Nephron (organoid): ENCODE results near the gene PARK7.
A peak's percentile ranks its signal among the peaks of the same experiment; 100 is the strongest.
"Not testable (repeated sequence)": the region's sequence is repeated elsewhere in the genome, so short reads cannot be mapped to it uniquely, and the experiment has no call there.

ENCODE experiments used
- H3K27ac Mint-ChIP-seq, 3 experiments: 2 replicates each; pipeline ENCODE4 v1.8.0; 2020; ENCODE audit warnings: mixed read lengths in 3 of 3, mild to moderate bottlenecking in 2 of 3, moderate library complexity in 1 of 3
- H3K27me3 Mint-ChIP-seq: 2 replicates; pipeline ENCODE4 v1.8.0; 2021; ENCODE audit warnings: low read depth, mild to moderate bottlenecking, moderate library complexity, mixed read lengths
- H3K36me3 Mint-ChIP-seq: 2 replicates; pipeline ENCODE4 v1.8.0; 2020; ENCODE audit warnings: low read depth, mixed read lengths
- H3K4me1 Mint-ChIP-seq: 2 replicates; pipeline ENCODE4 v1.8.0; 2020; ENCODE audit warnings: mixed read lengths
- H3K4me3 Mint-ChIP-seq, 3 experiments: 2 replicates each; pipeline ENCODE4 v1.8.0; 2020; ENCODE audit warnings: mild to moderate bottlenecking in 3 of 3, mixed read lengths in 3 of 3, moderate library complexity in 2 of 3
- H3K9me3 Mint-ChIP-seq: 2 replicates; pipeline ENCODE4 v1.8.0; 2020; ENCODE audit warnings: mixed read lengths
- CTCF ChIP-seq, 3 experiments: fragments of 200-600 bp; sonication (generic); IDR thresholded peaks; one replicate each; pipeline ENCODE4 v1.5.0; 2021; ENCODE audit warnings: antibody characterized with exemption in 3 of 3; ENCODE audit not compliant: unreplicated experiment in 3 of 3

PARK7 gene

GRCh38 chr1:7961216-7962013 lies at the start of gene PARK7:
Gene PARK7, plus strand, starts transcription at chr1:7961711. Its CDS starts 1,075 bp downstream, at chr1:7962786.
- Mint-ChIP-seq H3K27ac (peak within 1 kb of the TSS; percentile 90 to 99 (median 97)), H3K36me3 (peaks cover 29% of the 10 kb centered on the region), H3K4me1 (peaks cover 12% of the 10 kb centered on the region), H3K9me3 (no peaks in the 10 kb centered on the region), H3K27me3 (no peaks in the 10 kb centered on the region), H3K4me3 (peak within 1 kb of the TSS; percentile 98 to 100 (median 99))
- peak; percentile 37 to 52 (median 41) for TF ChIP-seq CTCF (IDR thresholded peaks at IDR 0.05; ENCODE audit: unreplicated experiment in 3 of 3)

- Mint-ChIP-seq H3K4me3 (no peak overlapping the region), H3K27me3 (peaks cover 8% of the 10 kb centered on the region), H3K4me1 (no peaks in the 10 kb centered on the region), H3K9me3 (no peaks in the 10 kb centered on the region), H3K27ac (no peak overlapping the region), H3K36me3 (no peaks in the 10 kb centered on the region)
- no peak for TF ChIP-seq CTCF (IDR thresholded peaks at IDR 0.05; ENCODE audit: unreplicated experiment in 3 of 3)
These were observed 49.4 kb upstream of the PARK7 start for GRCh38 chr1:7912145-7912544.

GRCh38 chr1:7912743-7913557 lies 48.6 kb upstream of the PARK7 start:
- no peak for TF ChIP-seq CTCF (IDR thresholded peaks at IDR 0.05; ENCODE audit: unreplicated experiment in 3 of 3)
- no peaks in the 10 kb centered on the region for H3K9me3 Mint-ChIP-seq
- no peak overlapping the region for H3K4me3 Mint-ChIP-seq
- no peaks in the 10 kb centered on the region for H3K36me3 Mint-ChIP-seq
- peaks cover 8% of the 10 kb centered on the region for H3K27me3 Mint-ChIP-seq
- no peaks in the 10 kb centered on the region for H3K4me1 Mint-ChIP-seq
- no peak overlapping the region for H3K27ac Mint-ChIP-seq

- Mint-ChIP-seq H3K27ac (no peak overlapping the region), H3K4me1 (no peaks in the 10 kb centered on the region), H3K27me3 (peaks cover 8% of the 10 kb centered on the region), H3K9me3 (no peaks in the 10 kb centered on the region), H3K36me3 (no peaks in the 10 kb centered on the region), H3K4me3 (no peak overlapping the region)
- TF ChIP-seq CTCF (IDR thresholded peaks at IDR 0.05; ENCODE audit: unreplicated experiment in 3 of 3): no peak
These were observed 45.5 kb upstream of the PARK7 start for GRCh38 chr1:7915826-7916500.

- TF ChIP-seq CTCF (IDR thresholded peaks at IDR 0.05; ENCODE audit: unreplicated experiment in 3 of 3): no peak
- peaks cover 8% of the 10 kb centered on the region for H3K27me3 Mint-ChIP-seq
- H3K27ac Mint-ChIP-seq: no peak overlapping the region
- no peak overlapping the region for H3K4me3 Mint-ChIP-seq
- no peaks in the 10 kb centered on the region for H3K36me3 Mint-ChIP-seq
- no peaks in the 10 kb centered on the region for H3K4me1 Mint-ChIP-seq
- H3K9me3 Mint-ChIP-seq: no peaks in the 10 kb centered on the region
These were observed 45.0 kb upstream of the PARK7 start for GRCh38 chr1:7916501-7916830.

- not testable (repeated sequence) for H3K9me3 Mint-ChIP-seq, H3K36me3 Mint-ChIP-seq, H3K27ac Mint-ChIP-seq, H3K4me3 Mint-ChIP-seq, H3K27me3 Mint-ChIP-seq, H3K4me1 Mint-ChIP-seq
These were observed 43.5 kb upstream of the PARK7 start for GRCh38 chr1:7917971-7918370.
